NAMALWA (cell line): ENCODE results near the gene TANC1.

Experiments
- DNase-seq: peaks from one replicate; pipeline ENCODE4 v3.0.0-alpha.2; 2015; ENCODE audit warnings: low spot score

The TANC1 gene

DNA sequence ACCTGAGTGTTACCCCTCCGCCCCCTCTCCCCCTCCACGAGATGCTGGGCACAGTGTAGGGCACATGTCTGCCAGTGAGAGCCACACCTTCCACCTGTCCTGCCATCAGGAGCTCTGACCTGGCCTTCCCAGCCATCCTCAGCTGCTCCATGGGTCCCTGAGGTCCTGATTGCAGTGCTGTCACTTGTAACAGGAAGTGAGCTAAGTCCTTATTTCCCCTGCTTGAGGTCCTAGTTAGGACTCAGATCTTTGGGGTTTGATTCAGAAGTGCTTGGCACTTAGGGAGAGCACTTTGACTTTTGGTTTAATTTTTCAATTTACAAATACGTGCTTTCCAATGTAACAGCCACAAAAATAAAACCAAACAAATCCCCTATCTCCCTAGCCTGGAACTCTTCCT, 192.5 kb downstream of the TANC1 start:
- no peak for DNase-seq

DNA sequence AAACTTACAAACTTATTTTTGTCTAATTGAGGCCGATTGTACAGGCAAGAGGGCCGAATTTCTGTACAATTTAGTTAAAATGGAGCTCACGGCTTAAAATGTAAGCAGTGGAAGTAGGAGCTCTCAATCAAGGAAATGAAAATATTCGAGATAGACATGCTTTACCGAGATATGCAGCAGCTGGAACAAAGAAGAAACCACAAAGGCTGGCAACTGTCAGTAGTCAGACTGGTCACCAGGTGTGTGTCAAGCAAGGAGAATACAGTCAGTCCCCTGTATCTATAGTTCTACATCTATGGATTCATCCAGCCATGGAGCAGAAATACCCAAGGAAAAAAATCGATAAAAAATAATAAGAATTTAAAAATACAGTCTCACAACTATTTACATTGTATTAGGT, 195.5 kb downstream of the TANC1 start:
- peak; percentile 10 for DNase-seq

DNA sequence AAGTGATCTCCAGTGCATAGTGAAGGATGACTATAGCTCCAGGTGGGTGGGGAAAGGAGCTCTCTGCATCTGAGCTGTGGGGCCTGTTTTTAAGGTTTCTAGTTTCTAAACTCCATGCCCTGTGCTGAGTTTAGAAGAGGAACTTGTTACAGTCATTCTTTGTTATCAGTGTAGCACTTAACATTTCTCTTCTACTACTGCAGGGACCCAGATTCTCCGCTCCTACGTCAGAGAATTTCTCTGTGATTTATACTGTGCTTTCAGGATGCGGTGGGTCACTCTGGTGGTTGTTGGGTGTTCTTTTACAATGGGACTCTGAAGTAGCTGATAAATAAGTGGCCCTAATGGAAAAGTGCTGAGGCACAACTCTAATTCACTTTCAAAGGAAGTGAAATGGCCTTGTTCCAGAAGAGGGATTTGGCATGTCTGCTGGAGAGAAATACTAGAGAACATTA, 196.0 kb downstream of the TANC1 start:
- no peak for DNase-seq

- no peak for DNase-seq
These were observed 196.6 kb downstream of the TANC1 start for GRCh38 chr2:159165048-159165447.

GRCh38 chr2:159168707-159169106, 200.3 kb downstream of the TANC1 start:
- no peak for DNase-seq

GRCh38 chr2:159169187-159169586, 200.7 kb downstream of the TANC1 start:
- no peak for DNase-seq

DNA sequence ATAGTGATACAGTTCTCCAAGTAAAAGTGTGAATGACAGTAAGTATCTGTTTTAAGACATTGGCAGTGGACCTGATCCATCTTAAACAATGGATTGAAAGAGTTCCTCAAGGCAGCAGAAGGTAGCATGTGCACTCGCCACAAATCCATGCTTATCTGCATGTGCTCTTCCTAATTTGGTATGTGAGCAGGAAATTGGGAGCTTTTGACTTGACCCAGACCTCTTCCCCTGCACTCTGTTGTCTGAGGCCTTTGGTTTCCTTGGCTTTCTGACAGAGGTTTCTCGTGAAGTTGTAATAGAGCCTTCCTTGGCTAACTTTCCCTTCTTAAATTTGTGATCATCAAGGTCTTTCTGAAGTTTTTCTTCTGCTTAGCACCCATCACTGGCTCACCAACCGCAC, 204.0 kb downstream of the TANC1 start:
- DNase-seq: no peak

DNA sequence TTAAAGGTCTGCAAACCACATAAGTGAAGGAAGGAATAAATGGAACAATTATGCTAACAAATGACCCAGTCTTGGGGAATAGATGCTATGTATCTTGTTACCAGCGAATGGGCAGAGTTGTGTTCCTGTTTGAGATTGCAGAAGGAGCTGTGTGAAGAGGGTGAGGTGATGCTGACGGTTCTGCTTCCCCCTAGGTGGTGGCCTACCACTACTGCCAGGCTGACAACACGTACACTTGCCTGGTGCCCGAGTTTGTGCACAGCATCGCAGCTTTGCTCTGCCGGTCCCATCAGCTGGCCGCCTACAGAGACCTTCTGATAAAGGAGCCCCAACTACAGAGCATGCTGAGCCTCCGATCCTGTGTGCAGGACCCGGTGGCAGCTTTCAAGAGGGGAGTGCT, 206.3 kb downstream of the TANC1 start:
- no peak for DNase-seq

DNA sequence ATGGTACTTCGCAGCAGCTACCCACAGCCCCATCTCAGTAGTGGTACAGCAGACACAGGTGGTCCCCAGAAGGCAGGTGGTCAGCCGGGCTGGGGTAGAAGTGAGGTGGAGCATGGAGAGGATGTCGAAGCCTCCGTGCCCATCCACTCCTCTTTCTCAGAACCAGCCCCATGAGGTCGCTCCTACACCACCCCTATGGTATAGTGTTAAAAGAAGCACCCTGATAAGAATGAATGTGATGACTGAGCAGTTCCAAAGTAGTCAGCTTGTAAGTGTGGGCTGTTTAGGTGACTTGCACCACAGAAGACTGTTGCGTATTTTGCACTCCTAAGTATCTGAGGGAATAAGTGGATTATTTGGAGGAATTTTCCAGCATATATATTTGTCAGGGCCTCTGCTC, 206.7 kb downstream of the TANC1 start:
- peak; percentile 7 for DNase-seq

DNA sequence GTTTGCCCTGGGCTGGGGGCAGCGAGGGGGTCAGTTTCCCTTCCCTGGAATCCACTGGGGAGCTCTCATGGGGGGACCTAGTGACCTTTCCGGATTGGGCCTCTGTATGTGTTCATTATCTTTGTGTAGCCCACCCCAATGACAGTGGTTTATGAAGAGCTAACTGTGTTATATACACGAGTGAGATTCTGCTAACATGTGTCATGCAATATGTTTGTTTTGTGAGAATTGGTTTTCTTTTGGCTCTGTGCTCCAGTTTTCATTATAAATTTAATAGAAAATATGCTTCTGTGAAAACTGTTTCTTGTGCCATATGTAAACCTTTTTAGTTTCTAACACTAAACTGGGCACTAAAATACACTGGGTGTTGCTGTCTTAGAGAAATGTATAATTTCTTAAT, 207.5 kb downstream of the TANC1 start:
- no peak for DNase-seq

DNA sequence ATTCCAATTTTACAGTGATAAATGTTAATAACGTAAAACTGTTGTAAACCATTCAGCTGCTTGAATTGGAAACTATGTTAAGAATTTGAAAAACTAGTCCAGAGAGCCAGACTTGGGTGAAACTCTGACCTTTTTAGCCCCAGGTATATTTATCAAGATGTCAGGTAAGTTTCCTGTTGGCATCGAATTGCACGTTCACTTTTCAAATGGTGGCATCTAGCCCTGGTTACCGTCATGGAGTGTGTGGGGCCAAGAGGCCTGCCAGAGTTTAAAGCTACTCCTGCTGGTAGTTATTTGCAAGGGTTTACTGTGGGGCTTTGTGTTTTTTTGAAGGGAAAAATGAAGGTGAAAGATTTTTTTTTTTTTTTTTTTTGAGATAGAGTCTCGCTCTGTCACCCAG, 208.1 kb downstream of the TANC1 start:
- no peak for DNase-seq

DNA sequence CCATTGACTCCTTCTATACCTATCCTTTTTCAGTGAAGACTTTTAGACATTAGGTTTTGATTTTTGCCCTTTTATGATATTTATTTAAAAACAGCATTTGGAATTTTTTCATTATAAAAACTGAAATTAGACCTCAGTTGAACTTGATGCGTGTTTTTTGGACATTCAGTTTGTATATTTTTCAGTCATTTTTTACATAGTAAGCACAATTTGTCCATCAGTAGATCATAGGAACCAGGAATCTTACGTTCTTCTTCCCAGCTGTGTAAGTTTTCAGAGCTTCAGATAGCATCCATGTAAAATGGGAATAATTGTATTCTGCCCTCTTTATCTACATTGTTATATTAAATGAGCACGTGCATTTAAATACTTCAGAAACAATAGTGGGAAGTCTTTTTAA, 208.9 kb downstream of the TANC1 start:
- DNase-seq: no peak

GRCh38 chr2:159177957-159178356, 209.5 kb downstream of the TANC1 start:
- DNase-seq: no peak

- DNase-seq: no peak
These were observed 210.7 kb downstream of the TANC1 start for GRCh38 chr2:159179096-159179495.

GRCh38 chr2:159179696-159180095, 211.3 kb downstream of the TANC1 start:
- no peak for DNase-seq

DNA sequence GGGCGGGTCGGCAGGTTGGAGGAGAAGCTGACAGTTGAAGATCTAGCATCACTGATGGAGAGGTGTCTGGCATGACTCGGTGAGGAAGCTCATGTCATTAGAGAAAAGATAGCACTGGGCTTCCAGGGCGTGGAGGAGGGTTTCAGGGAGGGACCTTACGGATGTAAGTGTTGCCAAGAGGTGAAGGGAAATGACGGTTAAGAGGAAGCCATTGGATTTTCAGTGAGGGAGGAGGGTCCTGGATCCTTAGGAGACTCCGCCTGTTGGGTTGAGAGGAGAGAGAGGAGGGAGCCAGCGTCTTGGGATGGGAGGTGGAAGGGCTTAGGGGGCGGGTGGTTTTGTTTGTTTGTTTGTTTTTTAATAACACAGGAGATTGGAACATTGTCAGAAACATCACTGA, 214.9 kb downstream of the TANC1 start:
- DNase-seq: no peak

DNA sequence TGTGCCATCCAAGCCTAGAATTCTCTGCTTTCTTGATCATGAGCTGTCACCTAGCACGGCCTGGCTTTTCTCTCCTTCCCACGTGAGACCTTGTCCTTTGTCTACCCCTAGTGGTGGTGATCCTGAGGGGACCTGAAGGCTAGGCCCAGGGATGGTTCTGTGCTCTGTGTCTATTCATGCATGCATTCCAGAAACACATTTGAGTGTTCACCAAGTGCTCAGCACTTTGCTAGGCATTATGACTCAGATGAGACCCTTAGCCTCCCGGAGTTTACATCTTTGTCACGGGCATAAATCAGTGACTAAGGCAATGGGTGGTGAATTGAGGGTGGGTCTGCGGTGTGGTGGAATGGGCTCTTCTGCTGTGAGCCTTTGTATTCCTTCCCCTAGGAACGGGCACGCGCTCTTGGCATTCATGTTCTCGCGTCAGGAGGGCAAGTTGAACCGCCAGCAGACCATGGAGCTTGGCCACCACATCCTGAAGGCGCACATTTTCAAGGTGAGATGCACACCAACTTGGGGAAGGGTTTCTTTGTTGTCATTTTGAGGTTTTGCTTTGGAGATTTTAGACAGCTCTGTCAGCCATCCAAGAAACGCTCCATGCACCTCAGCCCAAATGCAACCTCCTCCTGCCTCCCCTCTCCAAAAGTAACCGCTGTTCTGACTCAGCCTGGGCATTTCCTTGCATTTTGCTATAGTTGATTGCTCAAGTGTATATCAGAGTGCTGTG, 217.1 kb downstream of the TANC1 start:
- DNase-seq: peak; percentile 15

DNA sequence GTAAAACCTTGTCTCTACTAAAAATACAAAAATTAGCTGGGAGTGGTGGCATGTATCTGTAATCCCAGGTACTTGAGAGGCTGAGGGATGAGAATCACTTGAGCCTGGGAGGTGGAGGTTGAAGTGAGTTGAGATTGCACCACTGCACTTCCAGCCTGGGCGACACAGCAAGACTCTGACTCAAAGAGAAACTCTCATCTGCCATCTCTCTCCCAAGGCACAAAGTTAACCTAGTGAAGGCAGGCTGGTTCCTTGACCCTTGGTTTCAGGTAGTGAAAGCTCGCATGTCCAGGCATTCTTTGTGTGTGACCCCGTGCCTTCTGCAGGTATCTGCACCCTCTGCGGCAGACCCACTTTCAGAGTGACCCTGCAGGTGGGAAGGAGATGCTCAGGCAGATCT, 218.0 kb downstream of the TANC1 start:
- no peak for DNase-seq

DNA sequence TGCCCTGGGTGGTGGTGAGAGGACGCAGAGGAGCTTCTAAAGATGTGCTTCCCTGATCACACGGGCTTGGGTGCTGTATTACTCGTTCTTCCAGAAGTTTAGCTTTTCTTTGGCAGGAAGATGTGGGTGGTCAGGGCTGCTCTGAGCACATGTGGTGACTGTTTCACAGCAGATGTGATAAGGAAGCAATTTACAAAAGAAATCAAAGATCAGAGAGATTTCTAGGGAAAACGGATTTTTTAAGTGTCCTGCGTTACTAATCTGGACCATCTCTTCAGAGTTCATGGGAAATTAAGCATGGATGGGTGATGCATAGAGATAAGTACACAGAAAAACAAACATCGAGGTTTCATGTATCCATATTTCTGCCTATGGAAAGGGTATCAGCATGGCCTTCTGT, 218.7 kb downstream of the TANC1 start:
- no peak for DNase-seq

DNA sequence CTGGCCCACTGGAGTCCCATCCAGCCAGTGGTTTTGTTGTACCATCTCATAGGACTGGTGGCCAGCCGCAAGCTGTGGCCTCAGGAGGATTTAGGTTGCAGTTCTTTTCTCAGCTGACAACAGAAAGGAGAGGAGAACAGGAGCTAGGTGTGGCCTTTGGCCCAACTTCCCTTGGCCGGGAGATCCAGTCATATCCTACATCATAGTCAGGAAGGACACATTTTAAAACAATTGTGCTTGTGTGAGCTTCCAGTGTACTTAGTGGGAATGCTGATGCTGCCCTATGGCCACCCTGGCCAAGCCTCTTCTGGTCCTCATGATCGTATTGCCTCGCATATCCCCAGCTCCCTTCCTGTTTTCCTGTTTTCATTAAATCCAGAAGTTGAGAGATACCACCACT, 220.0 kb downstream of the TANC1 start:
- no peak for DNase-seq

GRCh38 chr2:159192371-159192918, 224.0 kb downstream of the TANC1 start:
- no peak for DNase-seq

GRCh38 chr2:159193791-159194190, 225.4 kb downstream of the TANC1 start:
- no peak for DNase-seq

- no peak for DNase-seq
These were observed 225.8 kb downstream of the TANC1 start for GRCh38 chr2:159194241-159194640.

DNA sequence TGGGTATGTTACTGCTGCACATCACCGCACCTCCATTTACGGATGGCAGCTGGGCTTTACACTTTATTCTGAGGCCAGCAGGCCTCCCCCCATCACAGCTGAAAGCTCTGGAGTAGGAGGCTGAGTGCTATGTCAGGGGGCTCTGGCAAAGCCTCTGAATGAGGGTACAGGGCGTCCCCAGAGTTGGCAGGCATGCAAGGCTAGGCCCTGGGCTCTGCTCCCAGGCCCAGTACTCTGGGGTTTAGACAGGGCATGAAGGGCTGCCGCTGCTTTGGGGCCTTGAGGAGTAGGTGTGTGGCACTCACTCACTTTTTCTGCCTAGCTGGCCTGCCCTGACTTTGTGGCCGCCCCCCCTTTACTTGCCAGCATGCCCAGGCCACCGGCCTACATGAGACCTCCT, 227.3 kb downstream of the TANC1 start:
- no peak for DNase-seq
